GM21786 (cell line): ENCODE measurements around the gene RFX2.
A peak's percentile ranks its signal among the peaks of the same experiment; 100 is the strongest.

Experiments
- ATAC-seq: cut with Tn5 transposase; IDR thresholded peaks from one replicate; pipeline ENCODE4 v1.9.1; 2021; ENCODE audit not compliant: unreplicated experiment

Gene RFX2

DNA sequence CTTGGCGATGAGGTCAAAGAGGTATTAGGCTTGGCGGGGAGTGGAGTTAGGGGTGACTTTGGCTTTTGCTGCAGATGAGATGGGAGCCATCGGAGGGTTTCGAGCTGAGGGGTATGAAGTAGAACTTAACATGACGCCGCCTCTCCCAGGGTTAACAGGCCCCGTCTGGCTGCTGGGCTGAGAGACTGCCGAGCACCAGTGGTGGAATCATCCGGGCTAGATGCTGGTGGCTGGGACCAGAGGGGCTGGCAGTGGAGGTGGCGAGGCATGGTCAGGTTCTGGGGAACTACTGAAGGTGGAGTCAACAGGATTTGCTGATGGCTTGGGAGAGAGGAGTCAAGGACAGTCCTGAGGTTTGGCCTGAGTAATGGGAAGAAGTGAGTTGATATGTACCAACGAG, 4.9 kb downstream of the RFX2 start:
- ATAC-seq, result no peak

DNA sequence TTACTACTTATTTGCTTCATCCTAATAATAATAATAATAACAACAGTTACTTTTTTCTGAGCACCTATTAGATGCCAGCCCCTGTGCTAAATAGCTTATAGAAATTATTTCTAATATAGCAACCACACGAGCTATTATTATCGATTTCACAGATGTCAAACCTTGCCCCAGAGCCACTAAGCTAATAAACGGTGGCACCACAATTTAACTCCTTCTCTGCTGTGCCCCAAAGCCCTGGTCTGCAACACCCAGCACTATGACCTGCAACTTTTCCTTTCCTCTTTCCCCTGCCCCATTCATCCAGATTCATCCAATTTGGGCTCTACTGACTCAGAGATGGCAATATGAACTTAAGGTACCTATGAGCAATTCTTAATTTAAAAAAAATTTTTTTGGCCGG, 6.4 kb downstream of the RFX2 start:
- no peak for ATAC-seq

DNA sequence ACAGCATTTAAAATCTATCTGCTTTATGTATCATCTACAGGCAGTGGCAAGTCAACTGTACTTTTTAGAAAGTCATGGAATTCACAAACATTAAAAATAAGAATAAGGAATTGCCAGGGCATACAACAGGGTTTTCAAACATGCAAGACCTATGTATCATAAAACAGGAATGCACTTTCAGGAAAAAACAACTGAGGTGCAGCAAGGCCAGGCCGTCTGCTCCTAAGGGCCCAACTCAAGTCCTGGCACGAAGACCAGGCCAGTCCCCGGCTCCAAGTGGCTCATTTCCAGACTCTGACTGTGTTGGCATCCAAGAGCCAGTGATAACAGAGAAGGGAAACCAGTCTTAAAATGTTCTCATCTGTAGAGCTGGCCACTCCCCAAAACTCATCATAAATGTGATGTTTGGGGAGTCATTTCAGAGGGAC, 7.1 kb downstream of the RFX2 start:
- ATAC-seq, result no peak

DNA sequence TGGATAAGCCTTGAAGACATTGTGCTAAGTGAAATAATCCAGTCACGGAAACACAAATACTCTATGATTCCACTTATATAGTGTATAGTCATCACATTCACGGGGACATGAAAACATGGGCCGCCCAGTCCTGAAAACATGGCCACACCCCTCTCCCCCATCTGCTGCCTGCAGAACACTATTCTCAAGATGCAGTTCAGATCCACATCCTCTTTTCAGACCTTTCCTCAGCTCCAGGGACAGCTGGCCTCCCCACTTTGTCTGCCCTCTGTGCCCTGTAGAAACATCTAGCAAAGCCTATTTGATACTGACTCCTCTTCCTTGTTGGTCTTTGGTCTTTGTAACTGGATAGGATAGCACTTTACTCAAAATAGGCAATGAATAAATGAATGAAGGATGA, 8.3 kb downstream of the RFX2 start:
- no peak for ATAC-seq

DNA sequence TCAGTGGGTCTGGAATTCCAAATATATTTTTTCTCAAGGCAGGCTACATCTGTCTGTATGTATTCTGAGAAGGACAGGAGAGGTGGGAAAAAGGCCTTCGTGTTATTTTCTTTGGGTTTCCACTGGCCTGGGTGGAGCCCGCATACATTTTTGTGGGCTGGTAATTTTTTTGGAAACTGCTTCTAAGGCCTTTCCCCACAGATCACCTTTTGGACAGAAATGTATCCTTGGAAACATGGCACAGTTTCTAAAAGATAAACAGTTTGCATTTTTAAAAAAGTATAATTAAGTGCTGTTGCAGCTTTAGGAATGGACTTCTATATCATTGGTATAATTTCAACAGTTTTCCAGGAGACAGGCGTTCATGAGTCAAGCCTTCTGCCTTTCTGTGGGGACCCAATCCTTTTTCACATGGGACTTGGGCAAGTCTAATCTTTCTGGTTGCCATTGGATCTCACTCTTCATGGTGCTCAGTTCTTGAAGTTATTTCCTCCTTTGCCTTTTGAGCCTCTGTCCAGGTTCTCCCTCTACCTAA, 8.9 kb downstream of the RFX2 start:
- no peak for ATAC-seq

DNA sequence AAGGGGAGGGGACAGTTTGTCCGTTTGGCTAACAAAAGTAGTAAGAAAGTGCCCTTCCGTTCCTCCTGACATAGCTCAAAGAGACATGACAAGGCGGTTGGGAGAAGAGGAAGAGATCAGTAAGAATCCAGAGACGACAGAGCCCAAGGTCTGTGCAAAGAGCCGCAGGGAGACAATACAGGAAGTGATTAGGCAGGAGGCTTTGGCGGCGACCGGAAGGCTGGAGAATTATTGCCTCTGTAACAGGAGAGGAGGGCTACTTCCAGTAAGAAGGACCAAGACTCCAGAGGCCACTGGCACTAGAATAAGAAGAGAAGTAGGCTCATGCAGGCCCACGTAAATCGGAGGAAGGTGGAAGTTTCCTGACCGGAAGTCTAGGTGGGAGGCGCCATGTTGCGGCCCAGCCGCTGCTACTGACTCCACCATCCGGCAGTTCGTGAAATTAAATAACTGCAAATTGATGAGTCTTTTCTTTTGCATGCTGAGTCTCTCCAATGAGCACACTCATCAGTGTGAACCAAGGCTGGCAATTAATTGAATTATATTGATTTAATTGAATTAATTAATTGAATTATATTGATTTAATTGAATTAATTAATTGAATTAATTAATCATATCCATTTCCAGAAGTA, 9.9 kb downstream of the RFX2 start:
- ATAC-seq, result no peak

DNA sequence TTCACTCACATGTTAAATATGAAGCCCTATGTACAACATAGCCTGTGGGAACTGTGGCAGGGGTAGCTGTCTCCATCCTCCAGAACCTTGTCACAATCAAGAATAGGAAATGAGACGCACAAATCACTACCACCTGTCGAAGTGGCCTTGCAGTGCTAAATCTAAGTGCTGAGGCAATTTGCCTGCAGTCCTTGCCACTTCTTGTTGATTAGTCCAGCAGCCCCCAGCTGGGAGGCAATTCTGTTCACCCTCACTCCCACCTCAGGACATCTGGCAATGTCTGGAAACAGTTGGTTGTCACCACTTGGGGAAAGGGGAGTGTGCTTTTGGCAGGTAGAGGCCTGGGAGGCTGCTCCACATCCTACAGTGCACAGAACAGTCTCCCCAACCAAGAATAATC, 10.7 kb downstream of the RFX2 start:
- ATAC-seq, result no peak

DNA sequence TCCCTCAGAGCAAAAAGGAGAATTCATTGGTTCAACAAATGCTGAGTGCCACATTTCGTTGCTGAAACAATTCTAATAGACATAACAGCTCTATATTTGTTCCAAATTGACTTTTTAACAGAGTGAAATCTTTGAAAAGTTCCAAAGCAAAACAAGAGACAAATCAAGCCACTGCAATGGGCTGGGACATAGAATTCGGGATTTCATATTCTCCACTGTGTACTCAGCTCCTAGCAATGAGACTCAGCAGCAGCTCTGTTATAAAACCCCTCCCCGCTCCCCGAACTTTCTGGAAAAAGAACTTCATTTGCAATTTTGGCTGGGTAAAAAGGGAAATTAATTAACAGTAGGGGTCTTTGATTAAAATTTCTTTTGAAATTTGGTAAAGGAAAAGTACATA, 11.3 kb downstream of the RFX2 start:
- no peak for ATAC-seq

DNA sequence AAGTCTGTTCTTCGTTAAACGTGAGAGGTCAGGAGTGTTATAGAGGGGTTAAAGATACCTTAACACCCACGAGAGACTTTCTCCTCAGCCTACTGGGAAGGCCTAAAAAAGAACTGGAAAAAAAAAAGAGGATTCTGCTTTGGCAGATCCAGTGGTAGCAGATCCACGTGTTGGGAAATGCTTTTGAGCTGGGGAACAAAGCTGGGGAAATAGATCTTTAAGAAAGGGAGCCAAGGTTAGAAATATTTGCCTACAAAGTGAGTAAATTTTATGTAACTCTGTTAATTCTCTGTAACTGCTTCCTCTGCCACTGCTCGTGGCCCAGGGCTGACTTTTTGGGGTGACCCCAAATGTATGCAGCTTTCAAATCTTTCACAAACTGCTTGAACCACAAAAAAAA, 11.7 kb downstream of the RFX2 start:
- no peak for ATAC-seq

DNA sequence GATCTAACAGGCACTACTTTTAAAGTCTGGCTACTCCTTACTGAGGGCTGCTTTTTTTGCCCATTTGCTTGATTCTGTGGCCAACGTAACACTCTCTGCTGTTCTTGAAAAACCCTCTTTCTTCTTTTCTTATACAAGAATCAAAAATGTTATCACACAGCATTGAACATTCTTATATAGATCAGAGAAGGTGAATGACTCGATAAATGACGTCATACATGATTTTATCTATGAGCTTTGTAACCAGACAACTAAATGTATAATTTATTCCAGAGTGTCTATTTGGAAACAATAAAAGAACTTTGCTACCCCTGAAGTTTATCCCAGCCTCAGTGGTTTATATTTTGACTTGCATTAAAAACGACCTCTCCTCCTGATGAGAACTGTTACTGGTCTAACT, 12.4 kb downstream of the RFX2 start:
- no peak for ATAC-seq

DNA sequence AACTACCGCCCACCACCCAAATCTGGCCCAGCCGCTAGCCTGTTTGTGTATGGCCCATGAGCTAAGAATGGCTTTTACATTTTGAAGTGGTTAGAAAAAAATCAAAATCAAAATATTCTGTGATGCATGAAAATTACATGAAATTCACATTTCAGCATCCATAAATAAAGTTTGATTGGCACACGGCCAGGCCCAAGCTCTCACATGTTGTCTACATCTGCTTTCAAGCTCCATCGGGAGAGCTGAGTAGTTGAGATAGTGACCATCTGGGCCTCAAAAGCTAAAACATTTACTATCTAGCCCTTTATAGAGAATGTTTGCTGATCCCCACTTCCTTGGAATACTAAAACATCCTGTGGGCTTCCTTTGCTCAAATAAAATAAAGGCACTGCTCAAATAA, 14.5 kb downstream of the RFX2 start:
- no peak for ATAC-seq

DNA sequence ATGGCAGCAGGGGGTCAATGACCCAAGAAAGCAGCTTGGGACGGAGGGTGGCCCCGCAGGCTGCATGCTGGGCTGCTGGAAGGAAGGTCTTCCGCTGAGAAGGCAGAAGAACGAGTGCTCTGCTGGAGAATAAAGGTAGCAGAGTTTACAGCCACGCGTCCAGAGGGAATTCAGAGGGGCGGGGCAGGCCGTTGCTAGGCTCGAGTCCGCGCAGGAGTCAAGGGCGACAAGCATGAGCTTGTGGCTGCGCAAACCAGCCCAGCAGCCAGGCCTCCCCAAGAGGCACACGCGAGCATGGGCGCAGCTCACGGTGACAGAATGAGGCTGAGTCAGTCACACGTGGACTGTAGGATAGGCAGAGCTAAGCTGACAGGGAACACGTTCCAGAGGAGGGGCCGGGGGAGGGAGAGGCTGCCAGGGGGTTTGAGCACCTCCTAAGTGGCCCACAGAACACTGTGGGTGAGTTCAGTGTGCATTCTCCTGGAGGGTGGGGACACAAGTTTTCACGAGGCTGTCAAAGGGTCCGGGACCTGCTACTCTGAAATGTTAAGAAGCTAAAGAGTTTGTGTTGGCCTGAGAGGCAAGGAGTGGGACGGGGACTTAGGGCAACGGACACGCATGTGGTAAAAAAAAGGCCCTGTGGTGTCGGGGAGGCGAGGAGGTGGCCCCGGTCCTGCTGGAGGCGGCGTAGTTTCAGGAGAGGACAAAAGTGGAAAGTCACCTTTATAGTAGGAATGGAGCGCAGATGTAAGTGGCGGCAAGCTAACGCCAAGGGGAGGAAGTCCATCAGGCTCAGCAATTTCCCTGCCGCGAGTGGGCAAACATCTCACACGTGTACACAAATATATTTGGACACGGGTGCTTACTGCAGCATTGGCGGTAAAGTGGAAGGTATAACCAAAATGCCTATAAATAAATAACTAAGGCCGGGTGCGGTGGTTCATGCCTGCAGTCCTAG, 17.7 kb downstream of the RFX2 start:
- ATAC-seq, result no peak

DNA sequence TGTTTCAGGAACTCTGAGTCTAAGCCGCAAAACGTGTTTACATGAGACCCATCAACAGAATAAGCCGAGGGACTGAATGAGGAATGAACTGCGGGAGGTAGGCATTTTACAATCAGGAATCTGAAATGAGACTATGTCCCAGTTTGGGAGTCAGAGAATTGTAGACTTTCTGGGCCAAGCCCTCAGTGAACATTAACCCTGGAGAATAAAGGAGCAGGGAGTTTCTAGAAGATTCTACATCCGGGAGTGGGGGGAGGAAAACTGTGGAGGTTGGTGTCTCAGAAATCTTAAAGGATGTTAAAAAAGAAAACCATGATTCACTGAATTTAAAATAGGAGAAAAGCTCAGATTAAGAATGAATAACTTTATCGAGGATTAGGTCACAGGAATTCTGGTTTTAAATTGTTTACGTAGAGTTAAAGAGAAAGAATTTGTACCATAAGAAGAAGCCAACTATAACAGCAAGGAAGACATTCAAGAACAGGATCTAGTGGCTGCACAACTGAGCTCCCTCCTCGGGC, 18.5 kb downstream of the RFX2 start:
- no peak for ATAC-seq

DNA sequence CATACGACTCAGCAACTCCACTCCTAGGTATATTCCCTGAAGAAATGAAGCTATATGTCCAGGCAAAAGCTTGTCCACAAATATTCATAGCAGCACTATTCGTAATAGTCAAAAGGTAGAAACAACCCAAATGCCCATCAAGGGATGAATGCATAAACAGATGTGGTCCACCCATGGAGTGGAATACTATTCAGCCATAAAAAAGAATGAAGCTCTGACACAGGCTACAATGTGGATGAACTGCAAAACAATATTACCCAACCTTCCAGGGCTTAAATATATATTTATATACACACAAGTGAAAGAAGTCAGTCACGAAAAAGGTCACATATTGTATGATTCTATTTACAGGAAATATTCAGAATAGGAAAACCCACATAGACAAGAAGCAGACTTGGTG, 19.7 kb downstream of the RFX2 start:
- ATAC-seq, result no peak

DNA sequence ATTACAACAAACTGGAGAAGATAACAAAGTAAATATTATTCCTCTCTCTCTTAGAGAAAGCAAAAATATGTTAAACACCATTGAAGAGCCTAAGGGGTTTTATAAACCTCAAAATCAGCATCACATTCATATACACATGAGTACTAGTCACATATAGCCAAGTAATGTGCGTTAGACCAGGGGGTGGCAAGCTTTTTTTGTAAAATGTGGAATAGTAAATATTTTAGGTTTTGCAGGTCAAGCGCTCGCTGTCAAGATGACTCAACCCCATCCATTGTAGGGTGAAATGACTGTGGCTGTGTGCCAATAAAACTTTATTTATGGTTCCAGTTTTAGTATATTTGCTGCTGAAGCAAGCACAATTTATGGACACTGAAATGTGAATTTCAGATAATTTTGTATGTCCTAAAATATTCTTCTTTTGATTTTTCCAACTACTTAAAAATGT, 21.7 kb downstream of the RFX2 start:
- no peak for ATAC-seq

DNA sequence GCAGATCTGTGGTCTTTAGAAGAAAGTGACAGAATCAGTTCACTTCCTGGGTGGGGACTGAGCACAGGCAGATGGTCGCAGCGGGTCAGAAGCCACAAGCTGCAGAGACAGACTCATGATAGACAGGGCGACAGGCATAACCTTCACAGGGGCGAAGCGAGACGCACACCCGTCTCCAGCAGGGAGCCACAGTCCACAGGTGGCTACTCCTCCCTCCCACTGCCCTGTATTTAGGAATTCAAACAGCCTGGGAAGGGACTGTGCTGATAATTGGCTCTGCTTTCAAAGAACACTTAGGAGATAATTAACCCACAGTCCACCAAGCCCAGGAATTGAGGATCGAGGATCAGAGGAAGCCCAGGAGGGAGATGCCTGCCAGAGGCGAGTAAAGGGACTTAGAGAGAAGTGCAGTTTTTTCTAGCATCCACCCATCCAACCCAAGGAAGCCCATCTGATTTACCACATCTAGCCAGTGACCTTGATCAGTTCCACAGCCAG, 23.2 kb downstream of the RFX2 start:
- ATAC-seq, result peak; percentile 47

DNA sequence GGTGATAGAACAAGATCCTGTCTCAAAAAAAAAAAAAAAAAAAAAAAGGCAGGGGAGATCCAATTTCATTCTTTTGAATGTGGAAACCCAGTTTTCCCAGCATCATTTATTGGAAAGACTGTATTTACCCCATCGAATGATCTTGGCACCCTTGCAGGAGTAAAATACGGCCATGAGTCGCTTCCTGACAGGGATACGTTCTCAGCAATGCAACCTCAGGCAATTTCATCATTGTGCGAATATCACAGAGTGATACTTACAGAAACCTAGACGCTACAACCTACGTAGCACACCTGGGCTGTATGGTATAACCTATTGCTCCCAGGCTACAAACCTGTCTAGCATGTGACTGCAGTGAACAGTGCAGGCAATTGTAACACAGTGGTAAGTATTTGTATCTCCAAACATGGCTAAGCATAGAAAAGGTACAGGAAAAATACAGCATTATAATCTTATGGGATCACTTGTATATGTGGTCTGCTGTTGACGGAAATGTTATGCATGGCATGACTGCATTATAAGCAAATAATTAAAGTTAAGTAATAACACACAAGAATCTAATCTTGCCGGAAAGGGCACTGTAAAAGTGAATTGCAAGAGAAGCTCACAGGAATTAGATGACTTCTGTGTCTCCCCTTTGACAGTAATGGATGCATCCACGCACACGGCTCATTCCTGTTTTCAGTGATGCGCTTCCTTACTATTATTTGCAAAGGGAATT, 24.1 kb downstream of the RFX2 start:
- ATAC-seq, result no peak

DNA sequence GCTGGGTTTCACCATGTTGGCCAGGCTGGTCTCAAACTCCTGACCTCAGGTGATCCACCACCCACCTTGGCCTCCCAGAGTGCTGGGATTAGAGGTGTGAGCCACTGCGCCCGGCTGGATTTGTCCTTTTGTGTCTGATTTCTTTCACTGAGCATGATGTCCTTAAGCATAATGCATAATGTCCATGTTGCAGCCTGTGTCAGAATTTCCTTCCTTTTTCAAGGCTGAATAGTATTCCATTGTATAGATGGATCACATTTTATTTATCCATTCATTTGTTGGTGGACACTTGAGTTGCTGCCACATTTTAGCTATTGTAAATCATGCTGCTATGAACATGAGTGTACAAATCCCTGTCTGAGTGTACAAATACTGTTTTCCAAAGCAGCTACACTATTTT, 25.5 kb downstream of the RFX2 start:
- ATAC-seq, result no peak

DNA sequence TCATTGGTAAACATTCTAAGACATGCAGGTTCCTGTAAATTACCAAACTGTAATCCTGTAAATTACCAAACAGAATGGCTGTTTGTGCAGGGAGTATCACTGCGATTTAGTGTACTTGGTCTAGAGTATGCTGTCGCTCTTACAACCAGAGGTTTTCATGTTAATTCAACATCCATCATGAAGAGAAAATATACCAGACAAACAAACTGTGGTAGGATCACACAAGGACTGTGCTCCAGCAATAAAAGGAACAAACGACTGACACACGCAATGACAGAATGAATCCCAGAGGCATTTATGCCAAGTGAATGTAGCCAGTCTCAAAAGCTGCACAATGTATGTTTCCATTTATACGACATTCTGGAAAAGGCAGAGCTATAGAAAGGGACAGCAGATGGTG, 31.2 kb downstream of the RFX2 start:
- ATAC-seq, result no peak

DNA sequence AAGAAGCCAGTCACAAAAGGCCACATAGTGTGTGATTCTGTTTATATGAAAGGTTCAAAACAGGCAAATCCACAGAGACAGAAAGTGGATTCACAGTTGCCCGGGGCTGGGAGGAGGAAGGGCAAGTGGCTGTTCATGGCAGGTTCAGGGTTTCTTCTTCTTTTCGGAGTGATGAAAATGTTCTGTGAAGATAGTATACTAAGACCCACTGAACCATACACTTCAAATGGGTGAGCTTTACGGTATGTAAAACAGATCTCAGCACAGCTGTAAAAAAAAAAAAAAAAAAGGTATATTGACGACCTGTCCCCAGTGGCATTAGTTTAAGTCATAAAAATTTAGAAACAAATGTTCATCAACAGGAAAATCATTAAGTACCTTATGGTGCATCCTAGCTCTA, 32.2 kb downstream of the RFX2 start:
- no peak for ATAC-seq
